ENCODE results near the gene NFASC. TPM values are rescaled to one million over a fixed set of nuclear protein-coding genes. Genes with fewer than 3 reads are reported as not detected.

NFASC gene
- total RNA-seq, 2 donors from 2014 or later = 8.2 to 23.2 TPM

- ATAC-seq = no peak
- DNase-seq = no peak
- intact Hi-C loops (cut with DNase I, micrococcal nuclease) = no loop called here
Measured at GRCh38 chr1:204920511-204920910, 49.8 kb downstream of the NFASC start.

- ATAC-seq (peak; percentile 56), DNase-seq (peak in 1 of 2 donors; percentile 41)
- intact Hi-C loops (cut with DNase I, micrococcal nuclease) = no loop called here
Measured at GRCh38 chr1:204920967-204921366, 50.3 kb downstream of the NFASC start.

DNA sequence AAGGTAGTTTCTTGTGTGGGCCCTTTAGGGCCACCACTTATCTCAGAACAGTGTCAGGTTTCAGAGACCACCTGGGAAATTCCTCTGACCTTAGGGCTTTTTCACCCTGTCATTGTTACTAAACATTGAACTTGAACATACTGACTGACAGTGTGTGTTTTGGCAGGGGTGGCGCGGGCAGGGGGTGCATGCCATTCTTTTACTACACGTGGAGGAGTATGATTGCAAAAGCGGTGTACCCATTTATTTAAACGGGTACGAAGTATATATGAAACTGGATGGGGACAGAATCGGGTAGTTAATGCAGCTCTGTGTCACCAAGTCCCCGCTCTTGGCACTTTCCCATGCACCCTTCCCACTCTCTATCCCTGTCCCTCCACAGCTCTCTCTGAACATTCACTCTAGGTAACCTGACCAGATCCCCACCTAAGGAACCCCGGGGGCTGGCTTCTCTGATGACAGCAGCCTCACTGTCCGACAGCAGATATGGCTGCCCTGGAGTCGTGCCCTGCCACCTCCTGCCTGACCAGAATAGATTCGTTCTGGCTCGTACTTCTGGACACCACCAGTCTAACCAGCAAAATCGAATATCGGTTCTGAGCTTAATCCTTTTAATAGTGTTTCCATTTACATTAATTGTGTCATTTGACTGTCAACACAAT lies 51.3 kb downstream of the NFASC start:
- DNase-seq (no peak), ATAC-seq (no peak)
- intact Hi-C loops (cut with DNase I, micrococcal nuclease) = no loop called here

DNA sequence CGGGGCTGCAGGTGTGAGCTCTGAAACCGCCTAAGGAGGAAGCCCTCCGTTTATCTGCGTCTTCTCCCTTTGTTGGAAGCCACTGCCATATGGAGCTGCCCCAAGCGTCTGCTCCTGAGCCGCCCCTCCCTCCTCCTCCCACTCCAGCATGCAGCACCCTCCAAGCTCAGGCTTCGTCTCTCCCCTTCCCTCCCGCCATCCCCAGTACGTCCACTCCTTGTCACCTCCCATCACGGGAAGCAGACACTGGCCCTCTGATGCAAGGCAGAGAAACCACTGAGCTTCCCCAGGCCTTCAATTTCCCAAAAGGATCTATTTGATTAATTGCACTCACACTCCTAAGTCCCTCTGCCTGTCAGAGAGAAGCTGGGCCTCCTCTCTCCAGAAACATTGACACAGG lies 52.5 kb downstream of the NFASC start:
- intact Hi-C loops (cut with DNase I, micrococcal nuclease) = no loop called here
- DNase-seq = no peak
- no peak for ATAC-seq

DNA sequence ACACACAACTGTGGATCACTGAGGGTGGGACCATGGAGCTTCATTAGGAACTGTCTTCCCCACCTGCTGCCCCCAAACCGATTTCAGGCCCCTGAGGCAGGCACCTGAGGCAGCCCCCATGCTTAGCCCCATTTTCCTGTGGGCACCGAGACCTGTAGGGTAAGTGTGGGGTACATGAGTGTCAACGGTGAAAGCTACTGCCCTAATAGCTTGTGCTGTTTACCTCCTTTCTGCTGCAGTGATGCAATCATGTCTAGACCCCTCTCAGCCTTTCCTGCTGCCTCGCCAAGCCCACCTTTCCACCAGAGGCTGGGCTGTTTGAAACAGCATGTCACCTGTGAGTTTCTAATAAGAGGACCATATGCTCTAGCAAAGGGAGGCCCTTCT lies 53.0 kb downstream of the NFASC start:
- intact Hi-C loops (cut with DNase I, micrococcal nuclease) = no loop called here
- ATAC-seq (no peak), DNase-seq (no peak)

DNA sequence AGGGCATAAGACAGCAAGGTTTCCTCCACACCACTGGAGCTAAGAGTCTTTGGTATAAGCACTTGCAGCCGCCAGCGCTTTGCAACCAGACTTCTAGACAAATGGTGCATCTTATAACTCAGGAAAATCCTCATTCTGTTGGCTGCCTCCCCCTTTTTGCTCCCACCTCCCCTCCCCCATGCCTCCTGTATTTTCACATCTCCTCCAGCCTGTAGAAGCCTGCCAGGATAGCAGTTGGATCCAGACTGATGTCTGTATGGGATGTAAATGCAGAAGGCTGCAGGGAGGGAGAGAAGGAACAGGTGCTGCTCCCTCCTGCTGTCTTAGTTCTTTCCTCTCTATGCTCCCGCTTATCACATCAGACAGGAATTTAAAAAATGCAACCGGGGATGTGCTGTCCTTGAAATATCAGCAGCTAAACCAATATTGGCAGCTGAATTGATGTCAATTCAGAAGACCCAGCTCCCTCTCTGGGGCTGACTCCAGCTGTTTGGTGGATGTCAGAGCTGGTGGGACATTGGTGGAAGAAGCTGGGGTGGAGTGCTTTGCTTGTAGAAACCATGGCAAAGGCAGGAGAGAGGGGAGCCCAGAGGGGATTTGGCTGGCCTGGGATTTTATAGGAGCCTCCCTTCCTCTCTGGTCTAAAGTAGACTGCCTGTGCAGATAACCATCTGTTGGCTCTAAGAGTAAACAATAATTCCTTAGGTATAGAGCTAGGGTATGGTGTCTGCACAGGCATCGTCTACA lies 53.5 kb downstream of the NFASC start:
- ATAC-seq = no peak
- DNase-seq = no peak
- intact Hi-C loops (cut with DNase I, micrococcal nuclease) = no loop called here

- intact Hi-C loops (cut with DNase I, micrococcal nuclease) = no loop called here
- no peak for ATAC-seq
- DNase-seq = no peak
Measured at GRCh38 chr1:204925701-204926100, 55.0 kb downstream of the NFASC start.

DNA sequence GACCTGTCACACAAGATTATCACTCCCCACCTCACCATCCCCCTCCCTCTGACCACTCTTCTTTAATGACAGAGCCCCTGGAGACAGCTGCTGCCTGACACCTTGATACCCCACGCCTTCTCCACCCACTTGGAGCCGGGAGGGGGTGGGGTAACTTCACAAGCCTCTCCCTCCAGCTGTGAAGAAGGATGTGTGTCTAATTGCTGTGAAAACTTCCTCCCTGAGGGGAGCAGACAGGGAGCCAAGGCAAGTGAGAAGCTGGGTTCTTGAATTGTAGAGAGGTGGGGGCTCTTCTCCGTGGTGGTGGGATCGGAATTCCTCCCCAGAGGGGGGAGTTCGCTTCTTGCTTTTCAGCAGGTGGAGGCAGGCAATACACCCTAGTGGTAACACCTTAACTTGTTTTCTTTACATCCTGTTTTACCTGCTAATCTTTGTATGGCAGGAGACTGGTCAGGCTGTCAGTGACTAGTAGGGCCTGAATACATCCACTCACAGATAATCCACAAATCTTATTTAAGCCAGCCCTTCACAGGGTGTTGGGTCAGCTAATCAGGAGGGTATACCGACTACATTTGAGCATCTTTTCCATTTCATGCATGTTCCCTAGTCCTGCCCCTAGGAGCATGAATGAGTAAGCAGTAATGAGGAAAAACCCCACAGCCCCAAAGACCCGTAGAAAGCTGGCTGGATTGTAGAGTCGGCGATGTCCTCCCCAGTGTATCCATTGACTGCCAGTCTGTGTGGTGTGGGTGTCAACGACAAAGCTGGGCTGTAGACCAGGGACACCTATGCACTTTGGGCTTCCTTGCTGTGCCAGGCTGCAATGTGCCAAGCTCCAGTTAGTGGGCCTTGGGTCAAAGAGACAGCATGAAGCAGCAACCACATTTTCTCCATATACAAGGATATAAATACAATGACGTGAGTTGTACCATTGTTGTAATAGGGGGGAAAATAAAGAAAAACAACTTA lies 57.3 kb downstream of the NFASC start:
- peak in 1 of 2 donors; percentile 37 for DNase-seq
- peak; percentile 77 for ATAC-seq
- intact Hi-C loops (cut with DNase I, micrococcal nuclease) = no loop called here

DNA sequence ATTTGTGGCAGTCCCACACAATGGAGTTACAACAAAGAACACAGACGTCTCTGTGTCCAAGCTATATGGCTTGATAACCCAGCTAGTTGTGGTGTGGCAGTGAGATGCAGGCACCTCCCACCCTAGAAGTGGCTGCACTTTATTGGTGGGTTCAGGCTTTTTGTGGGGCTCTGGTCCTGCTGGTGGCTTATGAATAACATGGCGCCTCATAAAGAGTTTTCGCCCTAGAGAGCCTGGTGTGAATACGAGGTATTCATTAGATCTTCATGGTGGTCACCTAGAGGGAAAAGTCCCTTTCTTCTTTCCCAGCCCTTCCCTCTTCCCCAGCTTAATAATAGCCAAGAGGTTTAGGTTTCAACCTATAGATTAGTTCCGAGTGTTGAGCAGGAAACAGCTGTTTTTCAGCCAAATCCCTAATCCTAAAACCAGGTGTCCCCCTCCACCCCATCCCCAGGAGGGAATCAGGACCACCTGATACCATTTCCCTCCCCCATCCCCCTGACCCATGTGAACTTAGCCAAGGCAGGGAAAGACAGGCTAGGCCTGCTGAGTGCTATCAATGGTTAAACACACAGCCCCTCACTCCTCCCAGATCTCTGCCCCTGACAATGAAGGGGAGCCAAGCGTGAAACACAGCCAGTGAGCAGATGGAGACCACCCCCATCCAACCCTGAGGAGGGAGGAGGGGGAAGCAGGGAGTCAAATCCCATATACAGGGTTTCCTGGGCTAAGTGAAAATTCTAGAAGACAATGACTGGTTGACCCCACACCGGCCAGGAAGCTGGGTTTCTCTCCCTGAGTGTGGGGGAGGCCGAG lies 58.2 kb downstream of the NFASC start:
- no peak for ATAC-seq
- intact Hi-C loops (cut with DNase I, micrococcal nuclease) = no loop called here
- DNase-seq = no peak

DNA sequence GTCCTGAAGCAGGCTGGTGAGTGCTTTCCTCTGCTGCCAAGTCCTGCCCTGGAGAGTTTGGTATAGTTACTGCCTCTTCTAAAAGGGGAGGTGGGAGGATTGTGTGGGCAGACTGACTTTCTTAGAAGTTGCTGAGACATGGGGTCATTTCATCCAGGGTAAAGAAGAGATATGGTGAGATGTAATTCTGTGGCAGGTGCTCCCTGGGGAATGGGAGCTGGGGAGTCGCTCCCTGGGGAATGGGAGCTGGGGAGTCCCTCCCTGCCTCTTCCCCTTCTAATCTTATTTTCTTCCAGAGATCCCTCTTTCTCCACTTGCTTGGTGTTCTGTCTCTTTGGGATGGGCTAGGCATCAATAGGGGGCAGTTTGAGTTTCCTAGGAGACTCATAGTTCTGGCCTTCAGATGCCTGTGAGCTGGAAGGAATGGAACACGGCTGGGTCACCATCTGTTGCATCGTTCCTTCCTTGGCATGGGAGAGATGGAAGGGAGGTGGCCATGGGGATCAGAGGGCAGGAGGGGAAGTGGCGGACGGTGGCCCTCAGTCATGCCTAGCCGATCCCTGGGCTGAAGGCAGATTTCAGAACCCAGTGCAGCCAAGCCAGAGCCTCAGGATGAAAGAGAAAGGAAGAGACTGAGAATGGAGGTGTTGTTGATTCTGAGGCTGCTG lies 59.0 kb downstream of the NFASC start:
- no peak for ATAC-seq
- no peak for DNase-seq
- intact Hi-C loops (cut with DNase I, micrococcal nuclease) = loop anchor here in 1 of 2 donors (10.0 kb wide), 1 partner anchor 95 kb away; no protein-coding TSS in a partner anchor

DNA sequence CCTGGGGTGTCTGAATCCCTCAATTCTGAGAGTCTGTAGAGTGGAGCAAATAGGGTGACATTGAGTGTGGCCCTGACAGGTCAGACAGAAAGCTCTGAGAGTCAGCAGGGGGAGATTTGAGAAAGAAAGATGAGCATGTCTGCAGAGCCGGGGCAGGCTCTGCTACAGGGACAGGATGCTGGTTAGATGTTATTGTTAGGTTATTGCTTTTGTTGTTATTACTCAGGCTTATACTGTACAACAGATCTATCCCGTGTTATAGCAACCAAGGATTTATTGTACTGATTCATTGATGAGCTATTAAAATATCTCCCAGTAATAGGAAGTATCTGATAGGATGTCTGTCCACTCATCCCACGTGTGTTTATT lies 59.5 kb downstream of the NFASC start:
- DNase-seq (no peak), ATAC-seq (no peak)
- intact Hi-C loops (cut with DNase I, micrococcal nuclease) = loop anchor here in 1 of 2 donors (10.0 kb wide), 1 partner anchor 95 kb away; no protein-coding TSS in a partner anchor

GRCh38 chr1:204931313-204931712 lies 60.7 kb downstream of the NFASC start:
- DNase-seq (no peak), ATAC-seq (no peak)
- intact Hi-C loops (cut with DNase I, micrococcal nuclease) = loop anchor here in 1 of 2 donors (10.0 kb wide), 1 partner anchor 97 kb away; no protein-coding TSS in a partner anchor

DNA sequence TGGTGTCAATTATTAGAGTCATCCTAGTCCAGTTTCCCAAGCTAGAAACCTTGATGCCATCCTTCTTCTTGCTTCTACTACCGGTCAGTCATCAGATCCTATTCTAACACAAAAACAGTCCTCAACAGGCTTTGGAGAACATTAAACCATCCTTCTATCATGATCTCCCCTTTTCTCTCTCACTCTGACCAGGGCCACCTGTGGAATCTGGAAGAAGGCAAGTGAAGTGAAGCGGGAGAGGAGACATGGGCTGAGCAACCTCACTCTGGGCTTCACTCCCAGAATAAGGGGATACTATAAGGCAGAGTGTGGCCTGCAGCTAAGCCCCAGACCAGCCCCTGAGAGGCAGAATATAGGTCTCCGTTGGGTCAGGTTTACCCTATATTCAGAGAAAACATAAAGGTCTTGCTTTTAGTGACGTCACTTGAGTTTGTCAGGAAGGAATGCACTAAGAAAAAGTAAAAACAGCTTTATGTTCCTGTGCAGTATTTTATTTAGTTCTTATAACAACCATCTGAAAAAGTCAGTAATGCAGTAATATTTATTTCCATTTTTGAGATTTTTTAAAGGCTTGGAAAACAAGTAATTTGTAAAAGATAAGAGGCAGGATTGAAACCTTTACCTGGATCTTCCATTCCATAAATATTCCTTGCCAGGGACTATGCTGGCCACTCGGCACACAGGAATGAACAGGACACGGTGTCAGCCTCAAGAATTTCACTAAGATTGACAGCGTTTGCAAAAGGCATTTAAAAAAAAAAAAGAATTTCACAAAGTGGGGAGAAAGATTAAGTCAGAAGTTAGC lies 61.3 kb downstream of the NFASC start:
- intact Hi-C loops (cut with DNase I, micrococcal nuclease) = loop anchor here in 1 of 2 donors (10.0 kb wide), 1 partner anchor 97 kb away; no protein-coding TSS in a partner anchor
- no peak for ATAC-seq
- DNase-seq = no peak

GRCh38 chr1:204932573-204932909 lies 61.9 kb downstream of the NFASC start:
- intact Hi-C loops (cut with DNase I, micrococcal nuclease) = loop anchor here in 1 of 2 donors (10.0 kb wide), 1 partner anchor 98 kb away; no protein-coding TSS in a partner anchor
- ATAC-seq (peak; percentile 52), DNase-seq (no peak)

GRCh38 chr1:204935155-204935554 lies 64.5 kb downstream of the NFASC start:
- no peak for ATAC-seq
- no peak for DNase-seq
- intact Hi-C loops (cut with DNase I, micrococcal nuclease) = loop anchor here in 1 of 2 donors (10.0 kb wide), 1 partner anchor 100 kb away; no protein-coding TSS in a partner anchor

DNA sequence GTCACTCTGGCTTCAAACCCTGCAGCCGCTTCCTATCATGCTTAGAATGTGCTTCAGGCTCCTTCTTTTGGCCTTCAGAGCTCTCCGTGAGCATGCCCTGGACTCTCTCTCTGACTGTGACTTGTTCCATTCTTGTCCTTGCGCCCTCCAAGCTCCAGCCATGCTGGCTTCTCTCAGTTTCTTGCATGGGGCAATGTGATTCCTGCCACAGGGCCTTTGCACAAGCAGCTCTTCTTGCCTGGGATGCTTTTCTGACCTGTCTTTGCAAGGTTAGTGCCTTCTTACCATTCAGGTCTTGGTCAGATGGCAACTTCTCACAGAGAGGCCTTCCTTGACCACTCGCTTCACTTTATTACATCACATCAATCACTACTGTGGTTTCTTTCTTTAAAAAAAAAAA lies 66.1 kb downstream of the NFASC start:
- ATAC-seq (no peak), DNase-seq (no peak)
- intact Hi-C loops (cut with DNase I, micrococcal nuclease) = loop anchor here in 1 of 2 donors (10.0 kb wide), 1 partner anchor 102 kb away; no protein-coding TSS in a partner anchor

- no peak for ATAC-seq
- intact Hi-C loops (cut with DNase I, micrococcal nuclease) = loop anchor here in 1 of 2 donors (10.0 kb wide), 1 partner anchor 103 kb away; no protein-coding TSS in a partner anchor
- no peak for DNase-seq
Measured at GRCh38 chr1:204937901-204938300, 67.2 kb downstream of the NFASC start.

All from left colon (tissue), 2 donors.